A673 (cell line): ENCODE measurements around the gene TCL1B. TPM values are rescaled to one million over a fixed set of nuclear protein-coding genes. Genes with fewer than 3 reads are reported as not detected.

Experiments used
- BruUV-seq: library from RNA; stranded (reverse); fragments of 400-500 nt; replicated peaks from 2 replicates; lab custom pipeline; 2021; lab: Mats Ljungman, UMichigan
- CTCF ChIA-PET: fragments of 300-600 bp; sonication (Branson Sonifier 250); formaldehyde crosslinking; loops from one replicate; lab custom pipeline; 2022; ENCODE audit warnings: antibody characterized with exemption; lab: Charles Lee
- POLR2A ChIA-PET: fragments of 300-600 bp; sonication (Branson Sonifier 250); formaldehyde crosslinking; loops from one replicate; lab custom pipeline; 2022; ENCODE audit warnings: antibody characterized with exemption; ENCODE audit not compliant: low non-redundant PET; lab: Charles Lee
- DNase-seq: peaks from one replicate; pipeline ENCODE4 v3.0.0-alpha.2; 2015; ENCODE audit warnings: low spot score
- H3K27ac ChIP-seq: fragments of 200-600 bp; sonication (generic); 2 replicates; pipeline ENCODE4 v1.5.1; 2016; ENCODE audit warnings: mixed run types, low read depth, mild to moderate bottlenecking, mixed read lengths, antibody characterized with exemption, low read length; ENCODE audit not compliant: poor library complexity, severe bottlenecking
- H3K27me3 ChIP-seq: fragments of 200-600 bp; sonication (generic); replicated peaks from 2 replicates; pipeline ENCODE4 v1.6.1; 2017; ENCODE audit warnings: mixed run types, low read depth, mild to moderate bottlenecking, mixed read lengths, antibody characterized with exemption, low read length; ENCODE audit not compliant: insufficient read depth, poor library complexity
- H3K36me3 ChIP-seq: fragments of 200-600 bp; sonication (generic); 2 replicates; pipeline ENCODE4 v1.6.1; 2016; ENCODE audit warnings: mixed run types, mild to moderate bottlenecking, mixed read lengths, antibody characterized with exemption, low read length; ENCODE audit not compliant: insufficient read depth, poor library complexity, severe bottlenecking
- H3K4me1 ChIP-seq: fragments of 200-600 bp; sonication (generic); 2 replicates; pipeline ENCODE4 v1.6.1; 2017; ENCODE audit warnings: mixed run types, mild to moderate bottlenecking, mixed read lengths, antibody characterized with exemption, low read length; ENCODE audit not compliant: insufficient read depth, poor library complexity, severe bottlenecking
- H3K4me3 ChIP-seq: fragments of 200-600 bp; sonication (generic); 2 replicates; pipeline ENCODE4 v1.5.1; 2016; ENCODE audit warnings: low read depth, mixed run types, mild to moderate bottlenecking, mixed read lengths, low read length; ENCODE audit not compliant: poor library complexity, severe bottlenecking
- H3K9me3 ChIP-seq: fragments of 200-600 bp; sonication (generic); 2 replicates; pipeline ENCODE4 v1.6.1; 2016; ENCODE audit warnings: mixed run types, low read depth, mild to moderate bottlenecking, mixed read lengths, antibody characterized with exemption, low read length; ENCODE audit not compliant: poor library complexity, severe bottlenecking
- EZH2 ChIP-seq: fragments of 200-600 bp; sonication (generic); IDR thresholded peaks from 2 replicates; pipeline ENCODE4 v1.6.1; 2017; ENCODE audit warnings: borderline replicate concordance, low read depth, mild to moderate bottlenecking, mixed read lengths, antibody characterized with exemption, low read length; ENCODE audit not compliant: poor library complexity, severe bottlenecking
- intact Hi-C: fragments of 100-400 bp; cut with micrococcal nuclease; formaldehyde crosslinking; loops from one replicate; pipeline ENCODE4 v1.10.0; 2022; ENCODE audit not compliant: unreplicated experiment
- total RNA-seq: library from RNA; stranded (reverse); gene quantifications from 2 replicates; pipeline ENCODE4 v1.2.3, GENCODE V29; 2021
- TF ChIP-seq, protein P1 (sequence below): fragments of 300-800, 200-600 bp; sonication (generic); conservative IDR thresholded peaks from 2 replicates; pipeline ENCODE4 v1.5.1; 2017; ENCODE audit warnings: low read depth, mild to moderate bottlenecking, antibody characterized with exemption, low read length, moderate library complexity, mixed read lengths

TCL1B gene
- total RNA-seq, 1 experiment from 2014 or later, result 1.1 TPM

DNA sequence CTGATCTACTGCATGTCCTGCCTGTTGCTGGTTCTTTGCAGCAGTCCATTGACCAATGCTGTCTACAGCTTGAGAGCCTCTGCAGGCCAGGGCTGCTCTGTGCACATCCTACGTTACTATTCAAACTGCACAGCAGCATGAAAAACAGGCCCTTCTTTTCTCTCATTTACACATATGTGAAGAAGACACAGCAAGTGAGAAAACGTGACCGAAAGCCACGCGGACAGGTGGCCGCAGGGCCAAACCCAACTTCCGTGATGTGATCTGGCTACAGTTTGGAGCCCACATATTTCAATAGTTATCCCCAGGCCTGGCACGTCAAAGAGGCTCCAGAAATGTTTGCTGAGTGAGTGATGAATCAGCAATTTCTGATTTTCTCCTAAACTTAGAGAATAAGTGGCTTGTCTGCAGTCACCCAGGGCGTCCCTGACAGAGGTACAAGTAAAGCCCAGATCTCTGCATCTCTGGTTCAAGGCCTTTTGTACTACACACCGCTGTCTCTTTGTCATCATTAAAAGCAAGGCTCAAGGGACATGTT lies 17.9 kb upstream of the TCL1B start:
- intact Hi-C loops, result no loop called here
- DNase-seq, result no peak
- H3K4me3 ChIP-seq, result no peak overlapping the region
- no TSS peak for BruUV-seq
- no peaks in the 10 kb centered on the region for H3K27me3 ChIP-seq
- H3K27ac ChIP-seq, result no peak overlapping the region
- H3K9me3 ChIP-seq, result no peaks in the 10 kb centered on the region
- CTCF ChIA-PET, result no interaction called here
- no peaks in the 10 kb centered on the region for H3K36me3 ChIP-seq
- peaks cover 47% of the 10 kb centered on the region for H3K4me1 ChIP-seq
- no peak for TF ChIP-seq EZH2
- TF ChIP-seq, protein P1, sequence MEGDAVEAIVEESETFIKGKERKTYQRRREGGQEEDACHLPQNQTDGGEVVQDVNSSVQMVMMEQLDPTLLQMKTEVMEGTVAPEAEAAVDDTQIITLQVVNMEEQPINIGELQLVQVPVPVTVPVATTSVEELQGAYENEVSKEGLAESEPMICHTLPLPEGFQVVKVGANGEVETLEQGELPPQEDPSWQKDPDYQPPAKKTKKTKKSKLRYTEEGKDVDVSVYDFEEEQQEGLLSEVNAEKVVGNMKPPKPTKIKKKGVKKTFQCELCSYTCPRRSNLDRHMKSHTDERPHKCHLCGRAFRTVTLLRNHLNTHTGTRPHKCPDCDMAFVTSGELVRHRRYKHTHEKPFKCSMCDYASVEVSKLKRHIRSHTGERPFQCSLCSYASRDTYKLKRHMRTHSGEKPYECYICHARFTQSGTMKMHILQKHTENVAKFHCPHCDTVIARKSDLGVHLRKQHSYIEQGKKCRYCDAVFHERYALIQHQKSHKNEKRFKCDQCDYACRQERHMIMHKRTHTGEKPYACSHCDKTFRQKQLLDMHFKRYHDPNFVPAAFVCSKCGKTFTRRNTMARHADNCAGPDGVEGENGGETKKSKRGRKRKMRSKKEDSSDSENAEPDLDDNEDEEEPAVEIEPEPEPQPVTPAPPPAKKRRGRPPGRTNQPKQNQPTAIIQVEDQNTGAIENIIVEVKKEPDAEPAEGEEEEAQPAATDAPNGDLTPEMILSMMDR, result no peak
- POLR2A ChIA-PET, result no interaction called here

GRCh38 chr14:95674613-95675012 lies 11.6 kb upstream of the TCL1B start:
- no peak for TF ChIP-seq EZH2
- TF ChIP-seq, protein P1, result no peak
- Histone ChIP-seq H3K4me1 (peaks cover 18% of the 10 kb centered on the region), H3K27ac (no peak overlapping the region), H3K9me3 (no peaks in the 10 kb centered on the region), H3K36me3 (no peaks in the 10 kb centered on the region), H3K4me3 (no peak overlapping the region), H3K27me3 (no peaks in the 10 kb centered on the region)
- BruUV-seq, result no TSS peak
- CTCF ChIA-PET, result interaction anchor here (0.5 kb wide), 1 partner anchor 9 kb away, joined by 5 read pairs; no protein-coding TSS in a partner anchor
- POLR2A ChIA-PET, result no interaction called here
- no peak for DNase-seq
- intact Hi-C loops, result no loop called here

- TF ChIP-seq, protein P1, result no peak
- no peak for TF ChIP-seq EZH2
- intact Hi-C loops, result no loop called here
- no peak overlapping the region for H3K27ac ChIP-seq
- ChIA-PET CTCF (no interaction called here), POLR2A (no interaction called here)
- BruUV-seq, result no TSS peak
- no peaks in the 10 kb centered on the region for H3K27me3 ChIP-seq
- H3K36me3 ChIP-seq, result no peaks in the 10 kb centered on the region
- H3K9me3 ChIP-seq, result no peaks in the 10 kb centered on the region
- H3K4me1 ChIP-seq, result peaks cover 20% of the 10 kb centered on the region
- no peak for DNase-seq
- H3K4me3 ChIP-seq, result no peak overlapping the region
Measured at GRCh38 chr14:95675486-95675885, 10.7 kb upstream of the TCL1B start.
